Heart right ventricle (tissue), 16 donors: ENCODE results near the gene BSPRY. TPM values are rescaled to one million over a fixed set of nuclear protein-coding genes. Genes with fewer than 3 reads are reported as not detected.

ENCODE experiments used
- ATAC-seq, 8 donors: fragments of 200-7000 bp; cut with Tn5 transposase; one replicate each; pipeline ENCODE4 v1.9.1; 2020; ENCODE audit warnings: mild to moderate bottlenecking in 8 of 8, moderate library complexity in 8 of 8, moderate number of reproducible peaks in 1 of 8
- DNase-seq, 2 donors: peaks; one replicate each; pipeline ENCODE4 v3.0.0-alpha.2; 2020
- H3K27ac ChIP-seq, 10 donors: fragments of 200-600 bp; sonication (generic) in 2 of 10; one replicate each; pipeline versions ENCODE4 v1.5.0 to v1.8.0; 2020 to 2022; ENCODE audit warnings: mild to moderate bottlenecking in 3 of 10
- H3K27me3 ChIP-seq, 7 donors: fragments of 200-600 bp; one replicate each; pipeline ENCODE4 v1.8.0; 2021 to 2022; ENCODE audit warnings: mild to moderate bottlenecking in 2 of 7
- H3K36me3 ChIP-seq, 9 donors: fragments of 200-600 bp; sonication (generic) in 1 of 9; one replicate each; pipeline versions ENCODE4 v1.5.0 to v1.8.0; 2020 to 2022; ENCODE audit warnings: mild to moderate bottlenecking in 2 of 9
- H3K4me1 ChIP-seq, 9 donors: fragments of 200-600 bp; sonication (generic) in 1 of 9; one replicate each; pipeline versions ENCODE4 v1.5.0 to v1.8.0; 2020 to 2022; ENCODE audit warnings: mild to moderate bottlenecking in 4 of 9
- H3K4me3 ChIP-seq, 10 donors: fragments of 200-600 bp; sonication (generic) in 2 of 10; one replicate each; pipeline versions ENCODE4 v1.5.0 to v1.8.0; 2020 to 2022; ENCODE audit warnings: mild to moderate bottlenecking in 7 of 10, moderate library complexity in 2 of 10
- H3K9me3 ChIP-seq, 11 donors: fragments of 200-600 bp in 10 of 11; sonication (generic) in 2 of 11; one replicate each; pipeline versions ENCODE4 v1.5.0 to v1.8.0; 2013 to 2022; ENCODE audit warnings: mild to moderate bottlenecking in 2 of 11, control low read depth in 1 of 11, moderate library complexity in 1 of 11
- WGBS, 2 donors: extraction: QIAGEN DNeasy Blood & Tissue Kit; methylation state at CpG; one replicate each; pipeline ENCODE4 v1.1.7; 2013; ENCODE audit warnings: inconsistent platforms in 1 of 2; 5-methylcytosine and 5-hydroxymethylcytosine counted together
- intact Hi-C, 10 donors: fragments of 100-400 bp; cut with DNase I; formaldehyde crosslinking; loops; one replicate each; pipeline versions ENCODE4 v1.11.1 to v1.14.2; 2022
- polyA plus RNA-seq, 2 donors: library from polyadenylated mRNA; stranded (reverse); fragments of 200-250 nt; gene quantifications; one replicate each; pipeline ENCODE4 v1.2.3, GENCODE V29; 2013
- total RNA-seq, 10 donors: library from RNA; stranded (reverse); fragmentation: NEBNext Ultra II Directional in 3 of 10; extraction: Animal tissue kit (Norgen Biotek cat#: 25700) in 3 of 10; gene quantifications; one replicate each; pipeline versions ENCODE4 v1.2.1 to v1.2.4, GENCODE V29; 2021 to 2023
- TF ChIP-seq, protein P1 (sequence below), 9 donors: fragments of 200-600 bp; sonication (generic) in 2 of 9; IDR thresholded peaks; one replicate each; pipeline versions ENCODE4 v1.5.0 to v1.8.0; 2021 to 2022; ENCODE audit warnings: antibody characterized with exemption in 9 of 9, mild to moderate bottlenecking in 5 of 9, moderate library complexity in 1 of 9
- donor health status: Arrhythmogenic right ventricular cardiomyopathy.
- donor health status: ischemic (EF 13 %, LVEDD 7.1; RV severe dilation, severe dysfunction).
- donor health status: healthy with polysubstance abuse.
- donor health status: DM: no; HTN: yes; CAD: no.
- donor health status: DM: no; HTN: no; CAD: no.
- donor health status: ischemic (EF 25% LVEDD 6.9; RV normal size, moderate dysfunction).
- donor health status: ischemic (EF 25% LVEDD 5.7; RV mildly dilated, moderate dysfunction).
- donor health status: healthy.
- donor health status: DM: yes; HTN: yes; CAD: no.
- donor health status: Ischemic cardiomyopathy.
- donor health status: ischemic (EF 35%, LVEDD 5.7; RV mildly dilated, moderate dysfunction).
- donor health status: nonischemic (EF 11% LVEDD 7.7; RV severe dilation, severe dysfunction).
- donor health status: DM: yes; HTN: yes; CAD: no.
- donor health status: PGD.
- donor health status: ischemic (EF 29% LVEDD 5.4; RV normal size, mild dysfunction).
- donor health status: nonischemic (EF 23%, LVEDD 6.1; RV moderate dilation, normal function).

The BSPRY gene
- total and polyA plus RNA-seq, 12 donors: 0.44 to 4.2 (median 1.6) TPM

DNA sequence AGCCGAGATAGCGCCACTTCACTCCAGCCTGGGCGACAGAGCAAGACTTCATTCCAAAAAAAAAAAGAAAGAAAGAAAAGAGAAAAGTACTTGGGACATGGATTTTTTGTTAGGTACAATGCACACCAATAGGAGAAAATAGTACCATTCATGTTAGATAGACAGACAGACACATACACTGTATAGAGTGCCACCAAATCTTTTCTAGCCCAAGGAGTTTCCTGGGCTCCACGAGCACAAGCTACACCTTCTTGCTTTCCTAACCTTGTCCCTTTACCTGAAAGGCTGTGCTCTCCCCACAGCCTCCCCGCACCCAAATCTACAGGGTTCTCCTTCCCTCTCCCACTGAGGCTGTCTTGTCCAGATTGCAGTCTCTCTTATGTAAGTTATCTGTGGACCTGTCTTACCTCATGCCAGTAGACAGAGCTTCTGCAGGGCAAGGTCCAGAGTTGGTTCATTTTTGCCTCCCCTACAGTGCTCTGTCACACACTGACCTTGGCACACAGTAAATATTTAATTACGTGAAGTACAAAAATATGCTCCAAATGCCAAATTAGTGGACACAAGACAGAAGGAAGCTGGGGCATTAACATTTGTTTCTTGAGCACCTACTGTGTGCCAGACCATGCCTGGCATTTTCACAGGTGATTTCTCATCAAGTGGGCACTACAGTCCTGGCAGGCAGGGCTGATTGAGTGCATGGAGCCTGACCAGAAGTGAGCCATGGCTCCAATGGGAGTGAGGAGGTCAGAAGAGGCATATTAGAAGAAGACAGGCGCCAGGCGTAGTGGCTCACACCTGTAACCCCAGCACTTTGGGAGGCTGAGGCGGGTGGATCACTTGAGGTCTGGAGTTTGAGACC lies 45.9 kb downstream of the BSPRY start:
- Histone ChIP-seq H3K36me3 (peaks cover 0 to 56% (median 21%) of the 10 kb centered on the region in 9 donors), H3K9me3 (no peaks in the 10 kb centered on the region), H3K27ac (no peak overlapping the region), H3K4me3 (no peak overlapping the region), H3K4me1 (peaks cover 6 to 38% (median 27%) of the 10 kb centered on the region in 9 donors), H3K27me3 (no peaks in the 10 kb centered on the region)
- intact Hi-C loops: loop anchor here in 1 of 10 donors (5.0 kb wide), 2 partner anchors 38 to 53 kb away; partner anchors contain the start of gene WDR31
- TF ChIP-seq, protein P1, sequence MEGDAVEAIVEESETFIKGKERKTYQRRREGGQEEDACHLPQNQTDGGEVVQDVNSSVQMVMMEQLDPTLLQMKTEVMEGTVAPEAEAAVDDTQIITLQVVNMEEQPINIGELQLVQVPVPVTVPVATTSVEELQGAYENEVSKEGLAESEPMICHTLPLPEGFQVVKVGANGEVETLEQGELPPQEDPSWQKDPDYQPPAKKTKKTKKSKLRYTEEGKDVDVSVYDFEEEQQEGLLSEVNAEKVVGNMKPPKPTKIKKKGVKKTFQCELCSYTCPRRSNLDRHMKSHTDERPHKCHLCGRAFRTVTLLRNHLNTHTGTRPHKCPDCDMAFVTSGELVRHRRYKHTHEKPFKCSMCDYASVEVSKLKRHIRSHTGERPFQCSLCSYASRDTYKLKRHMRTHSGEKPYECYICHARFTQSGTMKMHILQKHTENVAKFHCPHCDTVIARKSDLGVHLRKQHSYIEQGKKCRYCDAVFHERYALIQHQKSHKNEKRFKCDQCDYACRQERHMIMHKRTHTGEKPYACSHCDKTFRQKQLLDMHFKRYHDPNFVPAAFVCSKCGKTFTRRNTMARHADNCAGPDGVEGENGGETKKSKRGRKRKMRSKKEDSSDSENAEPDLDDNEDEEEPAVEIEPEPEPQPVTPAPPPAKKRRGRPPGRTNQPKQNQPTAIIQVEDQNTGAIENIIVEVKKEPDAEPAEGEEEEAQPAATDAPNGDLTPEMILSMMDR (IDR thresholded peaks at IDR 0.05): no peak
- no peak for DNase-seq
- 96 to 99% methylated on average over 9 of the region's 9 CpGs for WGBS, 2 donors
- no peak for ATAC-seq

DNA sequence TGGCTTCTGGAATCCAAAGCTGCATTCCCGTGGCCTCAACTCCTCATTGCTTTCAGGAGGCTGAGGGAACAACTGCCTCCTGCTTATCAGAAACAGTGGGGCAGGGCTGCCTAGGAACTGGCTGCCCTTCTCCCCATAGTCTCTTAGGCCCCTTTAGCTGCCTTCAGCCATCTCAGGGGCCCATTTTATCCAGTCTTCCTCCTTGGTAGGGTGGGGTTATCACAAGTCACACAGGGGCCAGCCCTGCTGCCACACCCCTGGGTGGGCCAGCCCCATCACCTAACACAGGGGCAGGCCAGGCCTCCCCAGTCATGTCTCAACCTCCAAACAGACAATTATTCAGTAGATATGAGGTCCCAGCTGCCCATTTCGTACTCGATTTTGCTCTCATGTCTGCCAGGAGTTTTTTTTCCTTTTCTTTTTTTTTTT lies 47.9 kb downstream of the BSPRY start:
- Histone ChIP-seq H3K4me3 (no peak overlapping the region), H3K9me3 (no peaks in the 10 kb centered on the region), H3K27ac (peak overlapping the region in 1 of 10 donors; percentile 88), H3K4me1 (peaks cover 7 to 49% (median 36%) of the 10 kb centered on the region in 9 donors), H3K36me3 (peaks cover 0 to 36% (median 4%) of the 10 kb centered on the region in 9 donors), H3K27me3 (no peaks in the 10 kb centered on the region)
- DNase-seq: no peak
- intact Hi-C loops: loop anchor here in 1 of 10 donors (5.0 kb wide), 2 partner anchors 40 to 55 kb away; partner anchors contain the start of gene WDR31
- no peak for ATAC-seq
- WGBS, 2 donors: 78 to 85% methylated on average over 3 of the region's 3 CpGs
- TF ChIP-seq, protein P1 (IDR thresholded peaks at IDR 0.05): no peak

DNA sequence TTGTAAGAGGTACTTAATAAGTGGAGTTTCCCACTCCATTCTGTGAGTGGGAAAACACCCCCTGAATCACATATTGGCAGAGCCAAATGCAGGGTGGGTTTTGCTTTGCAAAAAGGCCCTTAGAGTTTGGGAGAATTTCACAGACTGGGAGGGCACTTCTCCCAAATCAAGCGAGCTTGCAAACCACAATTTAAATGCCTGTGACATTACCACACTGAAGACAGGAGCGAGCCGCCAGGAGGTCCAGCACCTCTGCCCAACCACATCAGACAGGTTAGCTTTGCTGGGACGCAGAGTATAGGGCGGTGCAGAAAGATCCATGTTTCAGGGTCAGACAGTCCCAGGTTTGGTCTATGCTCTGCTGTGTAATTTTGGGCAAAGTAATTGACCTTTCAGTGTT lies 49.5 kb downstream of the BSPRY start:
- intact Hi-C loops: loop anchor here in 1 of 10 donors (5.0 kb wide), 2 partner anchors 41 to 56 kb away; partner anchors contain the start of gene WDR31
- peaks cover 7 to 49% (median 36%) of the 10 kb centered on the region in 9 donors for H3K4me1 ChIP-seq
- TF ChIP-seq, protein P1 (IDR thresholded peaks at IDR 0.05): no peak
- H3K9me3 ChIP-seq: no peaks in the 10 kb centered on the region
- no peaks in the 10 kb centered on the region for H3K27me3 ChIP-seq
- WGBS, 2 donors: 89 to 92% methylated on average over 5 of the region's 5 CpGs
- peak overlapping the region in 9 of 10 donors; percentile 41 to 89 (median 63) for H3K27ac ChIP-seq
- DNase-seq (no peak), ATAC-seq (no peak)
- peaks cover 0 to 21% (median 0%) of the 10 kb centered on the region in 9 donors for H3K36me3 ChIP-seq
- H3K4me3 ChIP-seq: no peak overlapping the region

GRCh38 chr9:113399646-113400200 lies 50.4 kb downstream of the BSPRY start:
- WGBS, 2 donors: 55 to 74% methylated on average over 3 of the region's 3 CpGs
- Histone ChIP-seq H3K9me3 (no peaks in the 10 kb centered on the region), H3K4me1 (peaks cover 7 to 56% (median 36%) of the 10 kb centered on the region in 9 donors), H3K4me3 (peak overlapping the region in 7 of 10 donors; percentile 74 to 90 (median 85)), H3K27me3 (no peaks in the 10 kb centered on the region), H3K27ac (peak overlapping the region; percentile 27 to 89 (median 68)), H3K36me3 (peaks cover 0 to 16% (median 0%) of the 10 kb centered on the region in 9 donors)
- intact Hi-C loops: loop anchor here in 9 of 10 donors (2.0 to 10.0 kb wide), 9 partner anchors 42 to 193 kb away; partner anchors contain the start of genes CDC26 (in 7 of the 9), PRPF4 (in 7 of the 9), WDR31 (in 4 of the 9) and RNF183 (in 1 of the 9)
- ATAC-seq: no peak
- TF ChIP-seq, protein P1 (IDR thresholded peaks at IDR 0.05): no peak
- DNase-seq: no peak
